Activated gamma-delta T cell treated with anti-CD3 and anti-CD28 coated beads, Interleukin-2, amount 50 U/mL, for 16 hours (primary cell): Measurements from ENCODE around the gene ATP6V0D1.
"Not testable (repeated sequence)": the region's sequence is repeated elsewhere in the genome, so short reads cannot be mapped to it uniquely, and the experiment has no call there.

Source experiments
- DNase-seq: peaks from one replicate; pipeline ENCODE4 v3.0.0-alpha.2; 2020; ENCODE audit warnings: low read depth

Gene ATP6V0D1

DNA sequence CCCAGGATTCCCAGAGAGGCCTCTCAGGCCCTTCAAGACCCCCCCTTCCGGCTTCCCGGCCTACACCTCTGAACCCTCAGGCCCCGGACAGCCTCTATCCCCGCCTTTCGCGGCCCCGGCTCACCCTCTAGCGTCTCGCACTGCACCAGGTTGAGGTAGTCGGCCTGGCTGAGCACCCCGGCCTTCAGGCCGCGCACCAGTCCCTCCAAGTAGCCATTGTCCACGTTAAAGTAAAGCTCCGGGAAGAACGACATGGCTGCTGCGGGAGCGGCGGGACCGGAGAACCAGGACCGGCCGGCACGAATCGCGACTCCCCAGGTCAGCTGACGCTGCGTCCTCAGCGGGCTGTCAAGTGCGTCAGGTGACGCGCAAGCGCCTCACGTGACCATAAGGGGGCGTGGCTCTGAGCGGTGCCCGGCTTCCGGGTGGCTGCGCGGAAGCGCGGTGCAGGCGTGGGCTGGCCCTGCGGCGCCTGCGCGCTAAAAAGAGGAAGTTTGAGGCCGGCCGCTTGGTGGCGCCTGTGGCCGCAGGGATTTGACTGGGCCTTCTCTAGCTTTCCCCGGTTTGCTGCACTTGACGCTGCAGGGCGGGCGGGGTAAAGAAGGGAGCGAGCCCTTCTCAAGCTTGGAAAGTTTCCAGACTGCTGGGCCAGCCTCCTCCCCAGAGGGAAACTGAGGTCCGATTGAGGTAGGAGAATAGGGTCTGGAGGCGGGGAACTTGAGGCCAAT, at the start of gene ATP6V0D1:
TSS of gene ATP6V0D1 (minus strand) at position 325 of the 728 bp plus-strand sequence. CDS start at position 254, 71 bp downstream.
- peak; percentile 99 for DNase-seq

DNA sequence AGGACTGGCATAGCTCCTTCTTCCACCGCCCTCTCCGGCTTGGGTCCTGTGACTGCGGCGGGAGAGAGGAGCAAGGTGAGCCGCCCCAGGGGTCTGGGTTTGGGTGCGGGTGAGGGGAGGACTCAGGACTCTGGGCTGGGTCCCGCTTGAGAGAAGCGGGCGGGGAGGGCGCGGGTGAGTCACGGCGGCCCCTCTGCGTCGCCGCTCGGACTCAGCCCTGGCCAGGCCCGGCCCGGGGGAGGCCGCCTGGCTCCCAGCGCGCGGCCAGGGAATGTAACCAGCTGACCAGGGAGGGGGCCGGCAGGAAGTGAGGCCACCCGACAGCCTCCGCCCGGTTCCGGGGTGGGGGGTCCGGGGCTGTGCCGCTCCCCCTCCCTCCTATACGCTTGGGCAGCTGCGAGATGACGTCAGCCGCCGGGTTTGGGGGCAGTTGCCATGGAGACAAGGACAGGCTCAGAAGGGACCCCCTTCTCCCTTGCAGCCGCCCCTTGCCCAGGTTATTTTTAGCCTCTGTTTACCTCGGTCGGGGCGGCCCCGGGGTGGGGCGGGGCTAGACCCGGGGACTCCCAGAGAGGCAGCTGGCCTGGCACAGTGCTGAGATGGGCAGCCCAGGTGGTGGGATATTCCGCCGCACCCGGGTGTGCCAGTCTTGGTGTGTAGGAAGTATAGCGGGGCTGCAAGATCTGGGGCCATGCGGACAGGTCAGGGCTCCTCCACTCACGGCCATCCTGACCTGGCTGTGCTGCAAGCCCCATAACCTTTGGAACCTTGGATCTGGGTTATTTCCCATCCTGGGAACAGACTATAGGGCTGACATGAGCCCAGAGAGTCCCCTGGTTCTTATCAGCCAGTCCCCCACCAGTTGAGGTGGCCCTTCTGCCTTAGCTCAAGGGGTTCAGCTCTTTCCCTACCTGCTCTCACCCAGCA, 49.3 kb upstream of the ATP6V0D1 start:
- no peak for DNase-seq

DNA sequence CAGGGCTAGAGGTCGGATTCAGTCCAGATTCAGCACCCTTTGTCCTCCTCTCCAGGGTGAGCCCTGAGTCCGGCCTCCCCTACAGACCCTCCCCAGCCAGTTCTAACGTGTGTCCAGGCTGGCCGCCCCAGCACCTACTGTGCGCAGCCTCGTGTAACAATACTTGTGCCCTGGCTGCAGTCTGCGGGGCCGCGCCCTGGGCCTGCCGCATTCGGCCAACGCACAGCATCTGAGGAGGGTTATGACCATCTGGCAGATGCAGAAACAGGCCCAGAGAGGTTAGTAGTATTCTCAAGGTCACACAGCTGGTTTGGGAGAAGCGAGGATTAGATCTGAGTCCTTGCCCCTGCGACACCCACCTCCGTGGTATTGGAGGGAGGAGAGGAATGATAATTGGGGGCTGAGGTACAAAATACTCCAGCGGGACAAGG, 48.6 kb upstream of the ATP6V0D1 start:
- DNase-seq: no peak

DNA sequence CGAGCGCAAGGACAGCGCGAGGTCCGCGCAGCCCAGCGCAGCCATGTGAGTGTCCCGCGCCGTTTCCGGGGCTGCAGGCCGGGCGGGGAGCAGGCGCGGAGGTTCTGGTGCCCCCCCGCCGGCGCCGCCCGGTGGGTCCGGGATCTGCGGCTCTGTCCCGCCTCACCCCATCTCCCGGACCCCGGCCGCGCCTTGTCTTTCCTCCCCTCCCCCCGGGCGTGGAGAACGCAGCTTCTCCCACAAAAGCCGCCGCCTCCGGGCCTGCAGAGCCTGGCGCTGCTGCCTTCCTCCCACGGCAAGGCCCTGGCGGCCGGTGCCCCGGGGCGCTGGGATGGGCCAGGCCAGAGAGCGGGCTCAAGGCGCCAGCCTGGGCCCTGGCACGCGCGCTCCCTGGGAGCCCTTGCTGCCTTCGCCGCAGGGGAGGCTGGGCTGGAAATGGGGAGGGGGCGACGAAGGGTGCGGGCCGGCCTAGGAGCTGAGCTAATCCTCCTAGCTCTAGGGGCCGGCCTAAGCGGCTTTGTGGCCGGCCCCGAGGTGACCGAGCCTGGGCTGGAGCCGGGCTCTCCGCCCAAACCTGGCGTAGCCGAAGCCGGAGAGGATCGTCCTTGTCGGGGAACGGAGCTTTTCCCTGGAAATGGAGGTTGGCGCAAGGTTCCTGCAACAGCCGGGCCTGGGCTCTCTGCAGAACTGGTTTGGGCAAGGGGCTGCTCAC, 48.1 kb upstream of the ATP6V0D1 start:
- no peak for DNase-seq

DNA sequence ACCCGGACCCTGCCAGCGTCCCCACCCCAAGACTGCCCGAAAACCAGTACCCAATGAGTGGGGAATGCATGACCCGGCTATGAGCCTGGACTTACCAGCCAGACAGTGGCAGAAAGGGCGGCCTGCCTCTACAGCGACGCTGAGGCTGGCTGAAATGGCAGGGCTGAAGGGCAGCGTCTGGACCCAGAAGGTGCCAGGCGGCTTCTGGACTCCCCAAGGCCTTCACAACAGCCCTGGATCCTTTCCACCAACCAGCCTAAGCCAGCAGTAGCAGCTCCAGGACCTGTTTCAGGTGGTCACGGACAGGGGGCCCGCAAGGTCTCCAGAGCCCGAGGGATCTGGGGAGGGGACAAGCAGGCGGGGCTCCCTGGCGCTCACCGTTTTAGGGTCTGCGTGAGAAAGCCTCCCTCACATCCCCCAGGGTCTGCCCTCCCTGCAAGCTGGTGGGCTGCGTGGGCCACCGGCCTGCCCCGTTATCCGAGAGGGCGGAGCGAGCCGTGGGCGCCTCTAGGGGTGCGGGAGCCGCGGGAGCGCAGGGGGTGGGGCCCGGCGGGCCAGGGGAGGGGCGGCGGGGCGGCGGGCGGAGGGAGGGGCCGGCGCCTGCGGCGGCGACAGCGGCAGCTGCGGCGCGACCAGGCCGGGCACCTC, 47.4 kb upstream of the ATP6V0D1 start, which contains the start of gene RIPOR1:
TSS of gene RIPOR1 (plus strand) at position 608 of the 648 bp plus-strand sequence. CDS start 9,618 bp downstream, outside the sequence.
- no peak for DNase-seq

DNA sequence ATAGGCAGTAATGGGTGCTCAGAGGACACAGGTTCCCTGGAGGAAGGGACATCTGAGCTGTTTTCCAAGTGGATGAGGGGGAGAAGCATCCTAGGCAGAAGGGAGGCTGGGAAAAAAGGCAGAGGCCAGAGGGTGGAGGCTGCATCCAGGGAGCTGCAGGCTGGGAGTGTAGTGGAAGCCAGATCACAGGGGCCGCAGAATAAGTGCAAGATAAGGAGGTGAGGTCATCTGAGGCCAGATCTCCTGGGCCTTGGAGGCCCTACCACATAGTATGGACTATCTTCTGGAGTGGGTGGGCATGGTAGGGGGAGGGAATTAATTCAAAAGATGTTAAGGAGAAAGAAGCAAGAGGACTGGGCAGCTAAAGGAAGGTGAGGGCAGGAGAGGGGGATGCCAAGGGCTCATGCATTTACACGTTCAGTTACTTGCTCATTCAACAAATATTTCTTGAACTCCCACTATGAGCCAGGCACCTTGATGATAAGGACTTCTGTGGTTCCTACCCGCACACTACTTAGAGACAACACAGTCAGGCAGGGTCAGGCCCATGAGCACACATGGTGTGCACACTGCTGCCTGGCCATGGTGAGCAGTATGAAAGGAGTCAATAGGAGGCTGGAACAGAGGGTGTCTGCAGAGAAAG, 45.3 kb upstream of the ATP6V0D1 start:
- no peak for DNase-seq

DNA sequence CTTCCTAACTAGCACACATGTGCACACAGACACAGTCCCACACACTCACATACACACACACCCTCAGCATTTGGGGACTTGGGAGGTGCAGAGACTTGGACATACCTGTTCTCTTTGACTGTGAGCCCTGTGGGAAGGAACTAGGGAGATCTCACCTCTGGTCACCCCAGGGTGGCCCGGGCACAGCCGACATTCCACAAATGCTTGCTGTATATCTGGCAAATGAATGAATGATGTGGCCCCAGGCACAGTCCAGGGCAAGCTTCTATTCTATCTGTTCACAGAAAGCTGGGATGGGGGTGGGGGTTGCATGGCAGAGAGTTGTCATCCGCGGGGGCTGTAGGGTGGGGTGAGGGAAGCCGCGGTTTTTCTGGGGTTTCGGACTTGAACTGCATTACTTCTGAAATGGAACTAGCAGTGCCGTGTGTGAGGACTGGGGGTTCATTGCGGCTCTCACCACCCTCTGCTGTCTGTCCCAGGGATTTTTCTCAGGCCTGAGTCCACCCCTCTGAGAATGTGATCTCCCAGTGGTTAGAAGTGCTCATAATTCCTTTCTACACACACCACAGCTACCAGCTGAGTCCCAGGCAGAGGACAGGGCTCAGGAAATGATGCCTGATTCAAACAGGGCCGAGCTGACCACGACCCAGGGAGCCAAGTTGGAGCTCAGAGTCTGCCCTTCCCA, 44.4 kb upstream of the ATP6V0D1 start:
- no peak for DNase-seq

DNA sequence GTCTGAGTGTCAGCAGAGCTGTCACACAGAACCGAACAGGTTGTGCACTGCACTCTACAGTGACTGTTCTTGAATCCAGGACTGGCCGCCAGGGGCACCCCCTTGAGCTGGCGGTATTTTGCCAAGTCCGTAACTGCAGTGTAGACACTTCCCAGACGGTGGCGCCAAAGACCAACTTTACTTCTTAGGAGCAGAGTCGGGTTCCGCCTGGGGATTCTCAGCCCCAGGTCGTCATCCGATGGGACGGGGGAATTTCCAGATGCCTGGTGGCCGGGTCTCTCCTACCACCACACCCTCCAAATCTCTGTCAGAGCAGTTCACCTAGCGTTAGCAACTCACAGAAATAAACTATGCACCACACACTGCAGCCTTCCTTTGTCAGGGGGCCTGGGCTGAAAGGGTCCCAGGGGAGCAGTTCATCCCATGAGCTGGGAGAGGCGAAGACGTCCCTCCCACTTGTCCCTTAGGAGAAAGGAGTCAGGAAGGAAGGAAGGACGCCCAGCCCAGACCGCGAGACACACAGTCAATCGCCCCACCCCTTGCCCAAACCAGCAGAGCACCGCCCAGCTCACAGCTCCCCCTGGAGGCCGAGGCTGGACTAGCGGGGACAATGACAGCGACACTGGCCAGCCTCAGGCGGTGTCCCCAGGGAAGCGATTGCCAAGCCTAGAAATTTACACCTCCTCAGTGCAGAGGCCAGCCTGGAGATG, 40.3 kb upstream of the ATP6V0D1 start:
- DNase-seq: peak; percentile 96

DNA sequence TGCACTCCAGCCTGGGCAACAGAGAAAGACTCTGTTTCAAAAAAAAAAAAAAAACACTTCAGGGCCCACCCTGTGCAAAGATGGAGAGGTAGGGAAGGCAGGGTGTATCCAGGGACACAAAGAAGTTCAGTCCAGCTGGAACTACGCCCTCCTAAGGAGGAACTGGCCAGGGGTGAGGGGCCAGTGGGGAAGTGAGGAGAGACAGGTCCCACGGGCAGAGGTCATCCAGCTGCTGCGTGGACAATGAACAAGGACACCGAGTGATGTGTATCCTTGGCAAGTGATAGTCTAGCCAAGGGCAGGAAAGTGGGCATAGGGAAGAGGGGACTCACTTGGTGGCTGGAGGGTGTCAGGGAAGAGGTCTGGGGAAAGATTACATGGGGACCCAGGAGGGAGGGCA, 38.3 kb upstream of the ATP6V0D1 start:
- no peak for DNase-seq

DNA sequence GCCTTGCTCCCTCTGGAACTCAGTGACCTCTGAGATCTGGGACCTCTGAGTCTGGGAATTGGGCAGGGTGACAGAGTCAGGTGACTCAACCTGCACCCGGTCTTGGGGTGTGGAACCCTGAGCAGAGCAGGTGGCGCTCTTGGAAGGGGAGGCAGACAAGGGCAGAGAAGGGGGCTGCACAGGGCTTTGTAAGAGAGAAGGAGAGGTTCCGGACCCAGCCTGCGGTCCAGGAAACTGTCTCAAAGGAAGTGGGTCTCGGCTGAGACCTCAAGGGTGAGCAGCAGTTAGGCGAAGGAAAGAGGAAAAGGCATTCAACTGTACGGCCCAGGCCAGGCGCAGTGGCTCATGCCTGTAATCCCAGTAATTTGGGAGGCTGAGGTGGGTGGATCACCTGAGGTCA, 37.7 kb upstream of the ATP6V0D1 start:
- DNase-seq: no peak

DNA sequence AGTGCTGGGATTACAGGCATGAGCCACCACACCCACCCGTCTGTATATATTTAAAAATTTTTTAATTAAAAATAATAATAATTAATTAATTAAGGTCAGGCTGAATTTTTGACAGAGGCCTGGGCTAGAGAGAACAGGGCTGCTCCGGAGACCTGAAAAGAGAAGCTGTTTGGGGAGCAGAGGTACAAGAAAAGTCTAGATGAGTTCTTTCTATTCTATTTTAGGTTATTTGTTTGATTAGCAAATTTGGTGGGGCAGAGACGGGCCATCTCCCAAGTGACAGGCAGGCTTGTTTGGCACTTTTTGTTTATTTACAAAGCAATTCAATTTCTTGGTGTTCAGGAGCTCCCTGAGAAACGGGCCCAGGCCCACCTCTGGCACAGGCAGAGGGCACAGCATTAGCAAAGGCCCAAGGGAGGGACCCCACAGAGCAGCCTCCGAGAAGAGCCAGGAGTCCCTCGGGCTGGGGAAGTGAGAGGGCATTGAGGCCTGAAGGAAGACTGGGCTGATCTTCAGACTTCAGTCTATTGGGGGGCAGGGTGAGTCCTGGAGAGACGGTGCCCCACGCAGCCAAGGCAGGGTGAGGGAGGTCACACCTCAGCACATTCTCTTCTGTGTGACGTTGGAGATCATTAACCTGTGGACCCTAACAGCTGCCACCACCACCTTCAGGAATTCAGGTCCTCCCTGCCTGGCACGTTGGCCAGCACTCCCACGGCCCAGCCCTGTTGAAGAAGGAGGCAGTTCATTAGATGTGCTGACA, 36.9 kb upstream of the ATP6V0D1 start:
- DNase-seq: no peak

DNA sequence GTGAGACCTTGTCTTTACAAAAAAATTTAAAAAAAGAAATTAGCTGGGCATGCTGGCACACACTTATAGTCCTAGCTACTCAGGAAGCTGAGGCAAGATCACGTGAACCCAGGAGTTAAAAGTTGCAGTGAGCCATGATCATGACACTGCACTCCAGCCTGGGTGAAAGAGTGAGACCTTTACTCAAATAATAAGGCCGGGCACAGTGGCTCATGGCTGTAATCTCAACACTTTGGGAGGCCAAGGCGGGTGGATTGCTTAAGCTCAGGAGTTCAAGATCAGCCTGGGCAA, 36.1 kb upstream of the ATP6V0D1 start:
- DNase-seq: no peak

DNA sequence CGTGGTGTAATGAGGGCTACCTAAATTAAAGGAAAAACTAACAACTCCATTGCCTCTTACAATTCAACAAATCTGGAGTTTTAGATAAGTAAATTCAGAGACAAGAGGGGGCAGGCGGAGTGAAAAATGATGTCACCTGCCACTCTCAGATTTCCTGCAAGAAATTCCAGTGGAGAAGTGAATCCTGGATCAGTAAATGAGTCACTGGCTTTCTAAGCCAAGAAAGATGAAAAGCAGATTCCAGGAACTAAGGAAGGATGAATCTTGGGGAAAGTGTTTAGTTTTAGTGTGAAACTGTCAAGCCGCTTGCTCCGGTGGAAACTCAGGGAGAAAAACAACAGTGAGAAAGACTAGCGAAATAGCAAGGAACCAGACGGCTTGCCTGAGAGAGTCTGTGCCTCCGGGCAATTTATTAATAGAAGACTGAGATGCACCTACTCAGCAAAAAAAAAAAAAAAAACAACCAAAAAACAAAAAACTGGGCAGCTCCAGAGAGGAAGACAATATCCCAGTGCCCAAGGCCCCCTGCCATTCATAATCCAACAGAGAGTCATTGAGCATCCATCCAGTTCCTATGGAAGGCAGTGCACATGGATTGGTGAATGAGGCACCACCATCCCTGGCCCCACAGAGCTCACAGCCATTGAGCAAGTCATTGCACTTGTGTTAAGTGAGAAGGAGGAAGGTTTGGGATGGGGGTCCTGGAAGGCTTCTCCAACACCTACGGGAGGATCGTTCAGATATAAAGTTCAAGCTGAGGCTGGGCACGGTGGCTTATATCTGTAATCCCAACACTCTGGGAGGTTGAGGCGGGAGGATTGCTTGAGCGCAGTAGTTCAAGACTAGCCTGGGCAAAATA, 35.6 kb upstream of the ATP6V0D1 start:
- DNase-seq: no peak

DNA sequence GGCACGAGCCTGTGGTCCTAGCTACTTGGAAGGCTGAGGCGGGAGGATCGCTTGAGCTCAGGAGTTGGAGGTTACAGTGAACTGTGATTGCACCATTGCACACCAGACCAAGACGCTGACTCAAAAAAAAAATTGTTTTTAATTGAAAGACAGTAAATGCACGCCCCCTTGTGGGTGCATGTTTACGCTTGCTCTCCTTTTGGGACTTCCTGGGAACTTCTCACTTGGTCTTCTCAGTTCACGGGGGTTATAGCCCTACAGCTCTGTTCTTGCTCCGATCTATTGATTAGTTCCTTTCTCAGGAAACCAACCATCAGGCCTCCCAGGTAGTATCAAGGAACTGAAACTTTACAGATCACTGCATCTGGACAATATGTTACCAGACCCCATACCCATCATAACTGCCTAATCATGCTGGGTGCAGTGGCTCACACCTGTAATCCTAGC, 33.4 kb upstream of the ATP6V0D1 start:
- DNase-seq: peak; percentile 72

DNA sequence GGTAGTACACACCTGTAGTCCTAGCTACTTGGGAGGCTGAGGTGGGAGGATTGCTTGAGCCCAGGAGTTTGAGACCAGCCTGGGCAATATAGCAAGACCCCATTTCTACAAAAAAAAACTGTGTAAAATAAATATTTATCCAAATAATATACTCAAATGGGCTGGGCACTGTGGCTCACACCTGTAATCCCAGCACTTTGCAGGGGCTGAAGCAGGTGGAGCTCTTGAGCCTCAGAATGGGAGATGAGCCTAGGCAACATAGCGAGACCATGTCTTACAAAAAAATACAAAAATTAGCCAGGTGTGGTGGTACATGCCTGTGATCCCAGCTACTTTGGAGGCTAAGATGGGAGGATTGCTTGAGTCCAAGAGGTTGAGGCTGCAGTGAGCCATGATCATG, 32.9 kb upstream of the ATP6V0D1 start:
- not testable (repeated sequence) for DNase-seq

DNA sequence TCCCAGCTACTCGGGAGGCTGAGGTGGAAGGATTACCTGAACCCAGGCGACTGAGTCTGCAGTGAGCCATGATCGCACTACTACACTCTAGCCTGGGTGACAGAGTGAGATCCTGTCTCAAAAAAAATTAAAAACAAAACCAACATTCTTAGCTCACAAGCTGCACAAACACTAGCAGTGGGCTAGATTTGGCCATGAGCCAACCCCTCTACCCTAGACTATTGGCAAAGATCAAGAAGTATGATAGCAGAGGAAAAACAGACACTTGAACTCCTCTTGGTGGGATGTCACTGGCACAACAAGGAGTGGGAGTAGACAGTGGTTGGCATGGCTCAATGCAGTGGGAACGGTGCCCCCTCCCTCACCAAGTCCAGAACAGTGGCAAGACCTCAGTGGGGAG, 28.1 kb upstream of the ATP6V0D1 start:
- DNase-seq: no peak

DNA sequence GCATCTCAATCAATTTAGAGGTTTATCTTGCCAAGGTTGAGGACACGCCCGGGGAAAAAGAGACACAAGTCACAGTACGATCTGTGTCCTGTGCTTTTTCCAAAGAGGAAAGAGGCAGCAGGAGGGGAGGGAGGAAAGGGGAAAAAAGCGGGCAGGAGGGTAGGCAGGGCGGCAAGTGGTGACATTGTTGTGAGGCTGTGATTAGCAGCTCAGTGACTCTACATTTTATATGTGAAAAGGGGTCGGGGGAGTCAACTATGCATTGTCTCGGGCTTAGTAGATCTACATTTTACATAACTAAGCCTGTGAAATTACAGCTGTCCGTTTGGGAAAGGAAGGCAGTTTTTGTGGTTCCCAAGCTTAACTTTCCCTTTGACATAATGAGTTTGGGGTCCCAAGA, 25.5 kb upstream of the ATP6V0D1 start:
- no peak for DNase-seq
